Activated T-cell treated with anti-CD3 and anti-CD28 coated beads, Interleukin-2, amount 50 U/mL, for 72 hours (primary cell): ENCODE measurements around the gene SLC4A7. TPM values are rescaled to one million over a fixed set of nuclear protein-coding genes. Genes with fewer than 3 reads are reported as not detected.

Source experiments
- ATAC-seq, 2 donors: fragments of 150-1000 bp; cut with Tn5 transposase; replicated peaks in 1 of 2; 2 replicates each; pipeline ENCODE4 v1.10.0; 2021; ENCODE audit warnings: moderate library complexity in 2 of 2, mild to moderate bottlenecking in 1 of 2
- DNase-seq, 2 donors: peaks; one replicate each; pipeline ENCODE4 v3.0.0; 2021 to 2022; ENCODE audit warnings: mixed read lengths in 1 of 2
- H3K27ac Mint-ChIP-seq: one replicate; pipeline ENCODE4 v1.8.0; 2022; ENCODE audit warnings: mild to moderate bottlenecking, moderate library complexity, mixed read lengths
- H3K27me3 Mint-ChIP-seq: one replicate; pipeline ENCODE4 v1.8.0; 2022; ENCODE audit warnings: low read depth, mixed read lengths
- H3K36me3 Mint-ChIP-seq, 2 donors: one replicate each; pipeline ENCODE4 v1.8.0; 2022; ENCODE audit warnings: mixed read lengths in 2 of 2, mild to moderate bottlenecking in 1 of 2; ENCODE audit not compliant: insufficient read depth in 2 of 2
- H3K4me1 Mint-ChIP-seq: one replicate; pipeline ENCODE4 v1.8.0; 2022; ENCODE audit warnings: low read depth, mixed read lengths
- H3K4me3 Mint-ChIP-seq, 2 donors: one replicate each; pipeline ENCODE4 v1.8.0; 2022; ENCODE audit warnings: mild to moderate bottlenecking in 2 of 2, mixed read lengths in 2 of 2, moderate library complexity in 2 of 2
- H3K9me3 Mint-ChIP-seq, 2 donors: one replicate each; pipeline ENCODE4 v1.8.0; 2022; ENCODE audit warnings: mixed read lengths in 2 of 2
- total RNA-seq, 2 donors: library from RNA; stranded (reverse); gene quantifications; one replicate each; pipeline ENCODE4 v1.2.3, GENCODE V29; 2022

Gene SLC4A7
- total RNA-seq, 2 donors from 2014 or later = 39.1 to 39.9 TPM

- H3K4me1 Mint-ChIP-seq = no peaks in the 10 kb centered on the region
- DNase-seq = no peak
- no peak overlapping the region for H3K4me3 Mint-ChIP-seq
Measured at GRCh38 chr3:27507515-27508266, 23.5 kb upstream of the SLC4A7 start.

DNA sequence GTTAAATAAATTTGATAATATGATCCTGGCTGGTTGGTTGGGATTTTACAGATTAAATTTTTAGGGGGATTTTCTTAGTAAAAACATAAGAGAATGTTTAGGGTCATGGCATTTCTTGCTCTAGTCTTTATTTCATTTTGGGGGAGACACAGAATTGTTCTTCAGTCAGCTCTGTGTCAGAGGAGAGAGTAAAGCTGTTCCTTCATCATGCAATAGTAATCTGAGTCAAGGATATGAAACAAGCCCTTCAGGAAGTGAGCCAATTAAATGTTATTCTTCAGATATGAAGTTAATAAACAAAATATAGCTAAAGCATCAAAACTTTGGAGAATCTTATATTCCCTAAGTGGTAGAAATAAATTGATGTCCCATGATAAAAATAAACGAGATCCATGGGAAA, 22.9 kb upstream of the SLC4A7 start:
- ATAC-seq (no peak), DNase-seq (no peak)
- Mint-ChIP-seq H3K4me1 (no peaks in the 10 kb centered on the region), H3K36me3 (no peaks in the 10 kb centered on the region), H3K27ac (no peak overlapping the region), H3K4me3 (no peak overlapping the region), H3K9me3 (no peaks in the 10 kb centered on the region), H3K27me3 (no peaks in the 10 kb centered on the region)

More at GRCh38 chr3:27507515-27508266, 23.5 kb upstream of the SLC4A7 start:
- Mint-ChIP-seq H3K27ac (no peak overlapping the region), H3K9me3 (no peaks in the 10 kb centered on the region), H3K27me3 (no peaks in the 10 kb centered on the region), H3K36me3 (no peaks in the 10 kb centered on the region)
- no peak for ATAC-seq

DNA sequence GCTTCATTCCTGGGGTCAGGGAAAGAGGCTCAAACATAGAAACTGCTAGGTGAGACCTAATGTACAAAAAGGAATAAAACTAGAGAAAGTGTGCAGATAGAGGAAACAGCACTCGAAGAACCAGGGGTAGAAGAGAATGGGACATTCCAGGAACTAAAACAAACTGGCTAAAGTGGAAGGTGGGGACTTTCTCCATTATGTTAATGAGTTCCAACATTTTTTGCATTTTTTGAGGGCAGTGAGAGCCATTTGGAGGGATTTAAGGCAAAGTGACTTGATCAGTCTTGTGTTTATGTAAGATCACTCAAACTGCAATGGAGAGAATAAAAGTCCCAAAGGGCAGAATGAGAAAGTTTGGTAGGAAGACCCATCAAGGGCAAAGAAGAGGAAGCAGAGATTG, 20.6 kb upstream of the SLC4A7 start:
- ATAC-seq (no peak), DNase-seq (no peak)
- H3K36me3 Mint-ChIP-seq = no peaks in the 10 kb centered on the region
- H3K27ac Mint-ChIP-seq = no peak overlapping the region
- no peak overlapping the region for H3K4me3 Mint-ChIP-seq
- no peaks in the 10 kb centered on the region for H3K9me3 Mint-ChIP-seq
- H3K27me3 Mint-ChIP-seq = no peaks in the 10 kb centered on the region
- no peaks in the 10 kb centered on the region for H3K4me1 Mint-ChIP-seq

GRCh38 chr3:27503526-27503925, 19.3 kb upstream of the SLC4A7 start:
- Mint-ChIP-seq H3K36me3 (no peaks in the 10 kb centered on the region), H3K9me3 (no peaks in the 10 kb centered on the region), H3K4me1 (no peaks in the 10 kb centered on the region), H3K27ac (no peak overlapping the region), H3K4me3 (no peak overlapping the region), H3K27me3 (no peaks in the 10 kb centered on the region)
- no peak for DNase-seq
- ATAC-seq = no peak

GRCh38 chr3:27501759-27502158, 17.6 kb upstream of the SLC4A7 start:
- no peaks in the 10 kb centered on the region for H3K4me1 Mint-ChIP-seq
- H3K36me3 Mint-ChIP-seq = no peaks in the 10 kb centered on the region
- no peaks in the 10 kb centered on the region for H3K9me3 Mint-ChIP-seq
- no peak overlapping the region for H3K27ac Mint-ChIP-seq
- DNase-seq (no peak), ATAC-seq (no peak)
- H3K4me3 Mint-ChIP-seq = no peak overlapping the region
- no peaks in the 10 kb centered on the region for H3K27me3 Mint-ChIP-seq

DNA sequence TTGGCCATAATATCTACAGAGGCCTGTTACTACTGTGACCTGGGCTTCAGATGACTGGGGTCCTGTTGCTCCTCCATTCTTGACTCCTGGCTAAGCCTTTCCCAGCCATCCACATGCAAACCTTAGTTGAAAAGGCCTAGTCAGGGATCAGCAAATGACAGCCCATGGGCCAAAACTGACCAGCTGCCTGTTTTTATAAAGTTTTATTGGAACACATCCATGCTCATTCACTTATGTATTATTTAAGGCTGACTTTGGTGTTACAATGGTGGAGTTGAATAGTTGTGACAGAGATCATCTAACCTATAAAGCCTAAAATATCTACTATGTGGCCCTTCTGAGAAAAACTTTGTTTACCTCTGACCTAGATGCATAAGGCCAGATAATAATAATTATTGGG, 16.8 kb upstream of the SLC4A7 start:
- ATAC-seq (no peak), DNase-seq (no peak)
- Mint-ChIP-seq H3K9me3 (no peaks in the 10 kb centered on the region), H3K27ac (no peak overlapping the region), H3K27me3 (no peaks in the 10 kb centered on the region), H3K36me3 (no peaks in the 10 kb centered on the region), H3K4me1 (no peaks in the 10 kb centered on the region), H3K4me3 (no peak overlapping the region)

GRCh38 chr3:27500035-27500434, 15.9 kb upstream of the SLC4A7 start:
- Mint-ChIP-seq H3K36me3 (no peaks in the 10 kb centered on the region), H3K4me3 (no peak overlapping the region), H3K27ac (no peak overlapping the region), H3K9me3 (no peaks in the 10 kb centered on the region), H3K27me3 (no peaks in the 10 kb centered on the region), H3K4me1 (no peaks in the 10 kb centered on the region)
- ATAC-seq = no peak
- DNase-seq = no peak

- no peak for ATAC-seq
- H3K36me3 Mint-ChIP-seq = no peaks in the 10 kb centered on the region
- no peak overlapping the region for H3K27ac Mint-ChIP-seq
- DNase-seq = no peak
- no peaks in the 10 kb centered on the region for H3K9me3 Mint-ChIP-seq
- H3K4me3 Mint-ChIP-seq = no peak overlapping the region
- H3K4me1 Mint-ChIP-seq = no peaks in the 10 kb centered on the region
- no peaks in the 10 kb centered on the region for H3K27me3 Mint-ChIP-seq
Measured at GRCh38 chr3:27494784-27495183, 10.6 kb upstream of the SLC4A7 start.

GRCh38 chr3:27488821-27489220, 4.6 kb upstream of the SLC4A7 start:
- Mint-ChIP-seq H3K9me3 (no peaks in the 10 kb centered on the region), H3K4me1 (no peaks in the 10 kb centered on the region), H3K27me3 (no peaks in the 10 kb centered on the region), H3K4me3 (no peak overlapping the region), H3K36me3 (no peaks in the 10 kb centered on the region), H3K27ac (no peak overlapping the region)
- DNase-seq (no peak), ATAC-seq (no peak)

DNA sequence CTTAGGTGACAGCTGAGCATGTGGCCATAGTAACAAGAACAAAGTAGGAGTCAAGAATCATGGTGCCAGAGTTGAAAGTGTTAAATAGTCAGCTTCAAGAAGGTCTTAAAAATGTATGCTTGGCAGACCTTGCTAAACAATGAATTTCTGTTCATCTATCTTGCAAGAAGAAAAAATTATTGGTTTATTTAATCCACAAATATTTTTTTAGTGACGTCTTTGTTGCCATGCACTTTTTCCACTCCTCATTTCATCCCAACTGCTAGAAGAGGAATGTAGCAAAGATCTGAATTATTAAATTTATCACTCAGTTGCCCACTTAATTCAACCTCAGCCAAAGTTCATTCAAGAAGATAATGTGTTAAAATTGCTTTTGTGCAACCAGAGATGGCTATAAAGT, 3.2 kb upstream of the SLC4A7 start:
- Mint-ChIP-seq H3K27ac (no peak overlapping the region), H3K27me3 (no peaks in the 10 kb centered on the region), H3K9me3 (no peaks in the 10 kb centered on the region), H3K36me3 (peaks cover 4 to 5% of the 10 kb centered on the region in 2 donors), H3K4me3 (no peak overlapping the region), H3K4me1 (peaks cover 8% of the 10 kb centered on the region)
- DNase-seq (no peak), ATAC-seq (no peak)

DNA sequence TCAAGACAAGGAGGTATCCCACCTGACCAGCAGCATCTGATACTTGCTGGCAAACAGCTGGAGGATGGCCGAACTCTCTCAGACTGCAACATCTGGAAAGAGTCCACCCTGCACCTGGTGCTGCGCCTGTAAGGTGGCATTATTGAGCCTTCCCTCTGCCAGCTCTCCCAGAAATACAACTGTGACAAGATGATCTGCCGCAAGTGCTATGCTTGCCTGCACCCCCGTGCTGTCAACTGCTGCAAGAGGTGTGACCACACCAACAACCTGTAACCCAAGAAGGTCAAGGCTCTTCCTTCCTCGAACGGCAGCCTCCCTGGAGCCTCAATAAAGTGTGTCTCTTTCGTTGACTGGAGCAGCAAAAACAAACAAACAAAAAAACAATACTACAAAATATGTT, 2.2 kb upstream of the SLC4A7 start:
- H3K4me1 Mint-ChIP-seq = peaks cover 17% of the 10 kb centered on the region
- H3K27me3 Mint-ChIP-seq = no peaks in the 10 kb centered on the region
- peak overlapping the region in 1 of 2 donors; percentile 52 for H3K4me3 Mint-ChIP-seq
- H3K36me3 Mint-ChIP-seq = peaks cover 4 to 5% of the 10 kb centered on the region in 2 donors
- no peak for DNase-seq
- no peak overlapping the region for H3K27ac Mint-ChIP-seq
- no peak for ATAC-seq
- H3K9me3 Mint-ChIP-seq = no peaks in the 10 kb centered on the region

- peaks cover 22% of the 10 kb centered on the region for H3K4me1 Mint-ChIP-seq
- peaks cover 4 to 5% of the 10 kb centered on the region in 2 donors for H3K36me3 Mint-ChIP-seq
- H3K4me3 Mint-ChIP-seq = no peak overlapping the region
- H3K27ac Mint-ChIP-seq = no peak overlapping the region
- H3K9me3 Mint-ChIP-seq = no peaks in the 10 kb centered on the region
- H3K27me3 Mint-ChIP-seq = no peaks in the 10 kb centered on the region
- no peak for DNase-seq
- ATAC-seq = no peak
Measured at GRCh38 chr3:27485866-27486265, 1.7 kb upstream of the SLC4A7 start.

DNA sequence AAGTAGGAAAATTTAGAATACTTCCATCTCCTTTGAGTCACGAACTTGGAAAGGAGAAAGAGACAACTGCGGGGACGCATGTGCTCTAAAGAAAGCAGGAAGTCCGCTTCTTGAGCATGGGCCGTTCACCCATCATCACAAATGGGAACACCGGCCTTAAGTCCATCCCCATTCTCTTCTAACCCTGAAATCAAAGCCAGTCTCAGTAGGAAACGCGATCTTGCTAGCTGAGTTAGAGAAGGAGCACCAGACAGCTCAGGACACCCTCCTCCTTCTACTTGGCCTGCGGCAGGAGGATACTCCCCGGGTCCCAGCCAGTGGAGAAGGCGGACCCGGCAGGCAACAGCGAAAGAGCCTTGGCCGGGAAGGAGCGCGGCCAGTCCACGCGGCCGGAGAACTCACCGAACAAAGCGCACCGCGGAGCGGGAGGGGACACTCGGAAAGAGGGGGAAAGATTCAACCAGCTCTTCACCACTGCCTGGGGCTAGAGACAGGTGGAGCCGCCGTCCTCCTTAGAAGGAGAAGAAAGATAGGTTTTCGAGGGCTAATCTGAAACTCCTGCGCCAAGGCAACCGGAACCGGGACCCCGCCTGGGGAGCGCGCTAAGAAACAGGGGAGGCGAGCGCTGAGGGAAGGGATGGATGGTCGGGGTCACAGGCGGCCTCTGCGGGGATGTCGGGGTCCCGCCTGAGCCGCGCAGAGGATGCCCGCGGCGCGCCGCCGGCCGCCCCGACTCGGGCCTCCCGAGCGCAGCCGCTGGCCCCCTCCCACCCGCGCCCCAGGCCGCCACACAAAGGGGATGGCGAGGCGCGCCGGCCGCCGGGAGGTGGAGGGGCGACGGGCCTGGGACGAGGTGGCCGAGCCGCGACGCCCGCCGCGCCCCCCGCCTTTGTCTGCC, 818 bp downstream of the SLC4A7 start:
- peak; percentile 10 to 23 for ATAC-seq

More for the DNA sequence above, 818 bp downstream of the SLC4A7 start:
- DNase-seq = peak; percentile 41
- peaks cover 4 to 8% of the 10 kb centered on the region in 2 donors for H3K36me3 Mint-ChIP-seq
- H3K27me3 Mint-ChIP-seq = no peaks in the 10 kb centered on the region
- peak overlapping the region; percentile 94 to 99 for H3K4me3 Mint-ChIP-seq
- no peaks in the 10 kb centered on the region for H3K9me3 Mint-ChIP-seq
- H3K4me1 Mint-ChIP-seq = peaks cover 41% of the 10 kb centered on the region
- H3K27ac Mint-ChIP-seq = peak overlapping the region; percentile 95
